ENCODE data around the gene AUTS2. TPM values are rescaled to one million over a fixed set of nuclear protein-coding genes. Genes with fewer than 3 reads are reported as not detected.

AUTS2 gene
- total and polyA plus RNA-seq, 10 of the 15 experiments (the other 5 are each of a cell fraction or from before 2014, with no cell fraction given), result 6.4 to 55.6 (median 21.6) TPM

DNA sequence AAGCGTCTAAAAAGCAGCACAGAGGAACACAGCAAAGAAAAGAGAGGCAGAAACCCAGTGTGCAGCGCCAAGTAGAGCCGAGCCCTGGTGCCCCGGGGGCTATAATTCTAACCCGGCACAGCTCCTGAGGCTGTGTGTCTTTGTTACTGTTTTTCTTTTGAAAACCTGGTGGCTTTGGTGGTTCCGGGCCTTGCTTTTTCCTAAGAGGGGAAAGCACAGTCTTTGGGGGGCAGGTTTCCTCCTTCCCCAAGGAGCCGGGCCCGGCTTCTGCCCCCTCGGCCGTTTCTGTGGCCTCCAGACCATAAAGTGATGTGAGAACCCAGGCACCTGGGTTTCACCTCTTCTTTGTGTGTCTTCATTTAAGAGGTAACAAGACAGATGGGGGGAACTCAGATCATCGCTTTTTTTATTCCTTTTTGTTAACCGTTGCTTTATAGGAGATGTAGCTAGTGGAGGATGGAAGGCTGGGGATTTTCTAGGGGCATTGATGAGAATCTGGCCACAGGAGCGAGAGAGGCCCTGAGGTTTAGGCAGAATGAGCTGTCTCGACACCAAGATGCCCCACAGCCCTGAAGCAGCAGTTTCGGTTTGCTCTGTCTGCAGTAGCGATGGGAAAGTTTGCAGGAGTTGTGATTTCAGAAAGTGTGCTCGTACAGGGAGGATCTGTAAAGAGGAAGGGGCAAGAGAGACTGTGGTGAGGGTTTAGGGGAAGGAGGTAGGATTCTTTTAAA lies 1165.9 kb downstream of the AUTS2 start (continued):
- TF ChIP-seq SPI1 (IDR thresholded peaks at IDR 0.05; ENCODE audit: borderline replicate concordance, insufficient read depth, low read depth, low read length) (peak; percentile 82; the same call in 1 of the 2 replicates), E2F8 (IDR thresholded peaks at IDR 0.05; ENCODE audit: low read depth, partially characterized antibody) (no peak), YBX1 (IDR thresholded peaks at IDR 0.05) (no peak), PRDM15 (CRISPR knock-in tag; IDR thresholded peaks at IDR 0.05) (no peak), LARP7 (IDR thresholded peaks at IDR 0.05) (no peak), STAT3 (IDR thresholded peaks at IDR 0.05; ENCODE audit: low read depth, low read length) (no peak), BRCA1 (IDR thresholded peaks at IDR 0.05; ENCODE audit: low read depth, low read length) (no peak), SMAD5 (IDR thresholded peaks at IDR 0.05; ENCODE audit: low read depth) (no peak), SREBF1 (IDR thresholded peaks at IDR 0.05; ENCODE audit: low read length) (no peak), MTA3 (IDR thresholded peaks at IDR 0.05; ENCODE audit: borderline replicate concordance, low read length) (peak; percentile 67; the same call in 1 of the 2 replicates), HDAC2 (IDR thresholded peaks at IDR 0.05) (no peak), CHD2 (IDR thresholded peaks at IDR 0.05; ENCODE audit: borderline replicate concordance, low read depth, low read length) (peak; percentile 80; the same call in 1 of the 2 replicates), E2F4 (IDR thresholded peaks at IDR 0.05; ENCODE audit: low read depth, low read length) (no peak)
- TF ChIP-seq, protein P1, sequence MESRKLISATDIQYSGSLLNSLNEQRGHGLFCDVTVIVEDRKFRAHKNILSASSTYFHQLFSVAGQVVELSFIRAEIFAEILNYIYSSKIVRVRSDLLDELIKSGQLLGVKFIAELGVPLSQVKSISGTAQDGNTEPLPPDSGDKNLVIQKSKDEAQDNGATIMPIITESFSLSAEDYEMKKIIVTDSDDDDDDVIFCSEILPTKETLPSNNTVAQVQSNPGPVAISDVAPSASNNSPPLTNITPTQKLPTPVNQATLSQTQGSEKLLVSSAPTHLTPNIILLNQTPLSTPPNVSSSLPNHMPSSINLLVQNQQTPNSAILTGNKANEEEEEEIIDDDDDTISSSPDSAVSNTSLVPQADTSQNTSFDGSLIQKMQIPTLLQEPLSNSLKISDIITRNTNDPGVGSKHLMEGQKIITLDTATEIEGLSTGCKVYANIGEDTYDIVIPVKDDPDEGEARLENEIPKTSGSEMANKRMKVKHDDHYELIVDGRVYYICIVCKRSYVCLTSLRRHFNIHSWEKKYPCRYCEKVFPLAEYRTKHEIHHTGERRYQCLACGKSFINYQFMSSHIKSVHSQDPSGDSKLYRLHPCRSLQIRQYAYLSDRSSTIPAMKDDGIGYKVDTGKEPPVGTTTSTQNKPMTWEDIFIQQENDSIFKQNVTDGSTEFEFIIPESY (IDR thresholded peaks at IDR 0.05), result no peak
- TF ChIP-seq, protein P2, sequence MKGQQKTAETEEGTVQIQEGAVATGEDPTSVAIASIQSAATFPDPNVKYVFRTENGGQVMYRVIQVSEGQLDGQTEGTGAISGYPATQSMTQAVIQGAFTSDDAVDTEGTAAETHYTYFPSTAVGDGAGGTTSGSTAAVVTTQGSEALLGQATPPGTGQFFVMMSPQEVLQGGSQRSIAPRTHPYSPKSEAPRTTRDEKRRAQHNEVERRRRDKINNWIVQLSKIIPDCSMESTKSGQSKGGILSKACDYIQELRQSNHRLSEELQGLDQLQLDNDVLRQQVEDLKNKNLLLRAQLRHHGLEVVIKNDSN (IDR thresholded peaks at IDR 0.05; ENCODE audit: borderline replicate concordance, extremely low read length, insufficient read depth, low read depth, low read length), result no peak
- TF ChIP-seq, protein P3, sequence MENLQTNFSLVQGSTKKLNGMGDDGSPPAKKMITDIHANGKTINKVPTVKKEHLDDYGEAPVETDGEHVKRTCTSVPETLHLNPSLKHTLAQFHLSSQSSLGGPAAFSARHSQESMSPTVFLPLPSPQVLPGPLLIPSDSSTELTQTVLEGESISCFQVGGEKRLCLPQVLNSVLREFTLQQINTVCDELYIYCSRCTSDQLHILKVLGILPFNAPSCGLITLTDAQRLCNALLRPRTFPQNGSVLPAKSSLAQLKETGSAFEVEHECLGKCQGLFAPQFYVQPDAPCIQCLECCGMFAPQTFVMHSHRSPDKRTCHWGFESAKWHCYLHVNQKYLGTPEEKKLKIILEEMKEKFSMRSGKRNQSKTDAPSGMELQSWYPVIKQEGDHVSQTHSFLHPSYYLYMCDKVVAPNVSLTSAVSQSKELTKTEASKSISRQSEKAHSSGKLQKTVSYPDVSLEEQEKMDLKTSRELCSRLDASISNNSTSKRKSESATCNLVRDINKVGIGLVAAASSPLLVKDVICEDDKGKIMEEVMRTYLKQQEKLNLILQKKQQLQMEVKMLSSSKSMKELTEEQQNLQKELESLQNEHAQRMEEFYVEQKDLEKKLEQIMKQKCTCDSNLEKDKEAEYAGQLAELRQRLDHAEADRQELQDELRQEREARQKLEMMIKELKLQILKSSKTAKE (IDR thresholded peaks at IDR 0.05; ENCODE audit: low read depth, poor library complexity, severe bottlenecking), result peak; percentile 96

Measured in GM12878 (cell line).